Heart left ventricle (tissue), 16 donors: ENCODE data around the gene CFAP20. TPM values are rescaled to one million over a fixed set of nuclear protein-coding genes. Genes with fewer than 3 reads are reported as not detected.

ENCODE experiments used
- ATAC-seq, 4 donors: fragments of 200-7000 bp; cut with Tn5 transposase; one replicate each; pipeline ENCODE4 v1.9.1; 2020 to 2022; ENCODE audit warnings: moderate library complexity in 4 of 4, mild to moderate bottlenecking in 3 of 4, moderate number of reproducible peaks in 1 of 4
- DNase-seq, 5 donors: peaks; one replicate each; pipeline ENCODE4 v3.0.0-alpha.2; 2020
- H3K27ac ChIP-seq, 12 donors: fragments of 200-600 bp; sonication (generic) in 4 of 12; one replicate each; pipeline versions ENCODE4 v1.5.0 to v1.8.0; 2016 to 2022; ENCODE audit warnings: mild to moderate bottlenecking in 2 of 12
- H3K27me3 ChIP-seq, 9 donors: fragments of 200-600 bp; sonication (generic) in 2 of 9; one replicate each; pipeline versions ENCODE4 v1.5.1 to v1.8.0; 2016 to 2022; ENCODE audit warnings: mild to moderate bottlenecking in 3 of 9
- H3K36me3 ChIP-seq, 9 donors: fragments of 200-600 bp; sonication (generic) in 2 of 9; one replicate each; pipeline versions ENCODE4 v1.5.0 to v1.8.0; 2018 to 2022; ENCODE audit warnings: mild to moderate bottlenecking in 2 of 9
- H3K4me1 ChIP-seq, 12 donors: fragments of 200-600 bp; sonication (generic) in 4 of 12; one replicate each; pipeline versions ENCODE4 v1.5.0 to v1.8.0; 2016 to 2022; ENCODE audit warnings: mild to moderate bottlenecking in 3 of 12
- H3K4me3 ChIP-seq, 12 donors: fragments of 200-600 bp; sonication (generic) in 4 of 12; one replicate each; pipeline versions ENCODE4 v1.5.0 to v1.8.0; 2017 to 2022; ENCODE audit warnings: mild to moderate bottlenecking in 9 of 12, moderate library complexity in 4 of 12
- H3K9me3 ChIP-seq, 12 donors: fragments of 200-600 bp; sonication (generic) in 4 of 12; one replicate each; pipeline versions ENCODE4 v1.5.0 to v1.8.0; 2016 to 2022; ENCODE audit warnings: mild to moderate bottlenecking in 1 of 12
- CTCF ChIP-seq, 12 donors: fragments of 200-600 bp; sonication (generic) in 4 of 12; IDR thresholded peaks; one replicate each; pipeline versions ENCODE4 v1.5.0 to v1.8.0; 2018 to 2022; ENCODE audit warnings: antibody characterized with exemption in 12 of 12, mild to moderate bottlenecking in 5 of 12
- POLR2A ChIP-seq, 2 donors: fragments of 450-650 bp; IDR thresholded peaks; one replicate each; pipeline ENCODE4 v1.6.1; 2017; ENCODE audit warnings: antibody characterized with exemption in 2 of 2, mild to moderate bottlenecking in 2 of 2, moderate library complexity in 2 of 2
- WGBS, 4 donors: extraction: QIAGEN DNeasy Blood & Tissue Kit in 2 of 4; methylation state at CpG; one replicate each; pipeline versions ENCODE4 v1.1.5 to v1.1.7; 2013 to 2018; 5-methylcytosine and 5-hydroxymethylcytosine counted together
- intact Hi-C, 10 donors: fragments of 100-400 bp; cut with DNase I; formaldehyde crosslinking; loops; one replicate each; pipeline versions ENCODE4 v1.11.1 to v1.14.2; 2022
- polyA plus RNA-seq, 2 donors: library from polyadenylated mRNA; stranded (reverse); fragments of 200-250 nt; gene quantifications; one replicate each; pipeline ENCODE4 v1.2.3, GENCODE V29; 2013
- total RNA-seq, 9 donors: library from RNA; depleted of rRNA in 2 of 9; stranded (reverse); fragments of >200 nt in 2 of 9; fragmentation: NEBNext Ultra II Directional in 3 of 9; extraction: Animal tissue kit (Norgen Biotek cat#: 25700) in 3 of 9; gene quantifications; one replicate each; pipeline versions ENCODE4 v1.1.0 to v1.2.4, GENCODE V29; 2016 to 2023
- donor health status: ischemic (EF 13 %, LVEDD 7.1; RV severe dilation, severe dysfunction).
- donor health status: healthy with polysubstance abuse.
- donor health status: DM: no; HTN: yes; CAD: no.
- donor health status: DM: no; HTN: no; CAD: no.
- donor health status: ischemic (EF 25% LVEDD 6.9; RV normal size, moderate dysfunction).
- donor health status: ischemic (EF 25% LVEDD 5.7; RV mildly dilated, moderate dysfunction).
- donor health status: healthy.
- donor health status: DM: yes; HTN: yes; CAD: no.
- donor health status: ischemic (EF 35%, LVEDD 5.7; RV mildly dilated, moderate dysfunction).
- donor health status: nonischemic (EF 11% LVEDD 7.7; RV severe dilation, severe dysfunction).
- donor health status: DM: yes; HTN: yes; CAD: no.
- donor health status: PGD.
- donor health status: ischemic (EF 29% LVEDD 5.4; RV normal size, mild dysfunction).
- donor health status: nonischemic (EF 23%, LVEDD 6.1; RV moderate dilation, normal function).

Gene CFAP20
- total and polyA plus RNA-seq, 11 donors, result 22.7 to 60.4 (median 36.3) TPM

- TF ChIP-seq POLR2A (IDR thresholded peaks at IDR 0.05), result no peak
- peak in 1 of 4 donors; percentile 29 for ATAC-seq
- H3K27me3 ChIP-seq, result no peaks in the 10 kb centered on the region
- H3K9me3 ChIP-seq, result no peaks in the 10 kb centered on the region
- no peaks in the 10 kb centered on the region for H3K4me1 ChIP-seq
- DNase-seq, result no peak
- no peak overlapping the region for H3K4me3 ChIP-seq
- intact Hi-C loops, result no loop called here
- no peak overlapping the region for H3K27ac ChIP-seq
- WGBS, 4 donors, result 89 to 93% (median 92%) methylated on average over 2 of the region's 2 CpGs
- peaks cover 0 to 49% (median 39%) of the 10 kb centered on the region in 9 donors for H3K36me3 ChIP-seq
These were observed 28.1 kb upstream of the CFAP20 start for GRCh38 chr16:58157239-58157638.

- WGBS, 4 donors, result 66 to 78% (median 76%) methylated on average over 2 of the region's 2 CpGs
- Histone ChIP-seq H3K4me3 (no peak overlapping the region), H3K9me3 (no peaks in the 10 kb centered on the region), H3K36me3 (peaks cover 0 to 35% (median 25%) of the 10 kb centered on the region in 9 donors), H3K27ac (no peak overlapping the region), H3K27me3 (no peaks in the 10 kb centered on the region), H3K4me1 (no peaks in the 10 kb centered on the region)
- intact Hi-C loops, result no loop called here
- TF ChIP-seq POLR2A (IDR thresholded peaks at IDR 0.05), result no peak
- ATAC-seq (no peak), DNase-seq (no peak)
These were observed 26.7 kb upstream of the CFAP20 start for GRCh38 chr16:58155839-58156238.

- intact Hi-C loops, result no loop called here
- Histone ChIP-seq H3K27me3 (no peaks in the 10 kb centered on the region), H3K36me3 (peaks cover 0 to 20% (median 10%) of the 10 kb centered on the region in 9 donors), H3K4me1 (no peaks in the 10 kb centered on the region), H3K9me3 (no peaks in the 10 kb centered on the region), H3K4me3 (no peak overlapping the region), H3K27ac (no peak overlapping the region)
- ATAC-seq, result no peak
- TF ChIP-seq CTCF (IDR thresholded peaks at IDR 0.05) (no peak), POLR2A (IDR thresholded peaks at IDR 0.05) (no peak)
- 87 to 93% (median 90%) methylated on average over 2 of the region's 2 CpGs for WGBS, 4 donors
- DNase-seq, result no peak
These were observed 25.2 kb upstream of the CFAP20 start for GRCh38 chr16:58154345-58154744.

GRCh38 chr16:58152246-58152868 lies 23.2 kb upstream of the CFAP20 start:
- ATAC-seq (no peak), DNase-seq (no peak)
- WGBS, 4 donors, result 87 to 92% (median 89%) methylated on average over 8 of the region's 8 CpGs
- Histone ChIP-seq H3K9me3 (no peaks in the 10 kb centered on the region), H3K36me3 (peaks cover 0 to 4% (median 0%) of the 10 kb centered on the region in 9 donors), H3K4me1 (no peaks in the 10 kb centered on the region), H3K4me3 (no peak overlapping the region), H3K27ac (no peak overlapping the region), H3K27me3 (no peaks in the 10 kb centered on the region)
- intact Hi-C loops, result no loop called here
- TF ChIP-seq POLR2A (IDR thresholded peaks at IDR 0.05) (no peak), CTCF (IDR thresholded peaks at IDR 0.05) (no peak)

- Histone ChIP-seq H3K27me3 (no peaks in the 10 kb centered on the region), H3K9me3 (no peaks in the 10 kb centered on the region), H3K27ac (no peak overlapping the region), H3K4me1 (no peaks in the 10 kb centered on the region), H3K36me3 (no peaks in the 10 kb centered on the region), H3K4me3 (no peak overlapping the region)
- DNase-seq, result no peak
- 81 to 88% (median 86%) methylated on average over 1 of the region's 1 CpG for WGBS, 4 donors
- TF ChIP-seq CTCF (IDR thresholded peaks at IDR 0.05) (no peak), POLR2A (IDR thresholded peaks at IDR 0.05) (no peak)
- intact Hi-C loops, result no loop called here
- ATAC-seq, result no peak
These were observed 19.3 kb upstream of the CFAP20 start for GRCh38 chr16:58148526-58148925.
